GM19438 (cell line): ENCODE results near the gene SBDS.
A peak's percentile ranks its signal among the peaks of the same experiment; 100 is the strongest.
"Not testable (repeated sequence)": the region's sequence is repeated elsewhere in the genome, so short reads cannot be mapped to it uniquely, and the experiment has no call there.

Experiments used
- ATAC-seq: cut with Tn5 transposase; IDR thresholded peaks from one replicate; pipeline ENCODE4 v1.9.1; 2021; ENCODE audit warnings: low read depth; ENCODE audit not compliant: unreplicated experiment

Gene SBDS

GRCh38 chr7:66996444-66997191 lies 1.2 kb upstream of the SBDS start, which contains the start of gene TYW1:
Gene TYW1, plus strand, starts transcription at chr7:66996833. Its CDS starts 146 bp downstream, at chr7:66996979.
- peak; percentile 87 for ATAC-seq

DNA sequence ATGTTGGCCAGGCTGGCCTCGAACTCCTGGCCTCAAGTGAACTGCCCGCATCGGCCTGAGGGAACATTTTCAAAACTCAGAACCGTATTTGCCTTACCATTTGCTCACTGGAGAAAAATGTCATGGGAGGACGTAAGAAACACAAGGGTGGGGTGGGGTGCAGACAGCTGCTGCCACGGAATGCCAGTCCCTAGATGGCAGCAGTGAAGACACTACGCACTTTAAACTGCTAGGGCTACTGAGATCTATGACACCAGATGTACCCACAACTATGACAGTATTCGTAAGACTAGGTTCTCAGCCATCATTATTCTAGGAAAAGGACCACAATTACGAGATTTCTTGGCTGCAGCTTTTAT lies 716 bp downstream of the SBDS start:
- ATAC-seq = not testable (repeated sequence)

- ATAC-seq = not testable (repeated sequence)
Measured at GRCh38 chr7:66994051-66994450, 1.3 kb downstream of the SBDS start.

DNA sequence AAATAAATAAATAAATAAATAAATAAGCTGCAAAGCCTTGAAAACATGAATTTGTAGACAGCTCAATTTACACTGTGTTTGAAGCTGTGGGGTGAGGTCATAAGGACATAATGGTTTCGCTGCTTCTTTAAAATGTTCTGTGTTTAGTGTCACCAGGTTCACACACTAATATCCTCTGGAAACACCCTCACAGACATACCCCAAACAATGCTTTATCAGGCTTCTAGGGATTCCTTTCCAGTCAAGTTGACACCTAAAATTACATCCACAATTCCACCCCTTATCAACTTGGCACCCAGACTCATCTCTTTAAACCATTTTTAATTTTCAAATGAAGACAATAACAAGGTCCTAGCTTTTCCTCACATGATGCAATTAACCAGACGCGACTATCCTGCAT lies 5.8 kb downstream of the SBDS start:
- ATAC-seq = not testable (repeated sequence)

DNA sequence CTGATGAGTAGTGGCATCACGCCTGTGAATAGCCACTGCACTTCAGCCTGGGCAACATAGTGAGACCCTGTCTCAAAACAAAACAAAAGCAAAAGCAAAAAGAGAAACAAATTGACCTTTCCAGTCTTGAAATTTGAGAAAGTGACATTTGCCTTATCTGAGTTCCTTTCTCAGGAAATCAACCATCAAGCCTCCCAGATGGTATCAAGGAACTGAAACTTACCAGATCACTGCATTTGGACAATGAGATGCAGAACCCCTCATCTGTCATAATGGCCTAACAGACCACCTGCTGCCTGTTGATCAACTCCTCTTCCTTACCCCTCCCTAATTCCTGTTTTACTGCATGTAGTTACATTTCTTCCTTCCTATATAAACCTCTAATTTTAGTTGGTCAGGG lies 15.1 kb downstream of the SBDS start:
- not testable (repeated sequence) for ATAC-seq

DNA sequence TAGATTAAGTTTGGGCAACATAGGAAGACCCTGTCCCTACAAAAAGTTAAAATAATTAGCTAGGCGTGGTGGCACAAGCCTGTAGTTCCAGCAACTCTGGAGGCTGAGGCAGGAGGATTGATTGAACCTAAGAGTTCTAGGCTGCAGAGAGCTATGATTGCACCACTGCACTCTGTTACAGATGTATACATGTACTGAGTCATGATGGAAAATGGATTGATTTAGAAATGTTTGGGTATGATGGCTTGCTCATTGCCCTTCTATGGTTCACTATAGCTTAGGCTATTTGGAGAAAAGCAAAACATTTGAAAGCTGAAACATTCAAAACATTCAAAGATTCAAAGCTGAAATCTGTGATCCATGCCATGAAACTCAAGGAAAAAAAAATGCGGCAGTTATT lies 16.4 kb downstream of the SBDS start:
- not testable (repeated sequence) for ATAC-seq

DNA sequence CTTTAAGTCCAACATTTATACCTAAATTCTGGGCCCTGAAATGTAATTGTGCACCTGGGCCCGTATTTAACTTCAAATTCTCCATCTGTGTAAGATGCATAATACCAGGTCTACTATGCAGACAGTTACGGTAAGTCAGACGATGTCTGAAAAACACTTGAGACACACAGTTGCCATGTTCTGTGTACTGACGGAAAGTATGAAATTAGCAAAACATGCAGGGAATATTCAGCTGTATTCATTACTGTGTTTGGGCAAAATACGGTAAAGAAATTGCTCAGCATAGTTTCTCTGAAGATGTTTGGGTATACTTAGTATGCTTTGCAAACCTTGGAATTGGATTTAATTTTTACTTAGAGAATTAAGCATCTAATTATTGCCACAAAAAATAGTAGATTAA lies 17.1 kb downstream of the SBDS start:
- not testable (repeated sequence) for ATAC-seq

GRCh38 chr7:66974986-66975590 lies 20.3 kb downstream of the SBDS start:
- no peak for ATAC-seq

- ATAC-seq = no peak
Measured at GRCh38 chr7:66970310-66970709, 25.1 kb downstream of the SBDS start.

DNA sequence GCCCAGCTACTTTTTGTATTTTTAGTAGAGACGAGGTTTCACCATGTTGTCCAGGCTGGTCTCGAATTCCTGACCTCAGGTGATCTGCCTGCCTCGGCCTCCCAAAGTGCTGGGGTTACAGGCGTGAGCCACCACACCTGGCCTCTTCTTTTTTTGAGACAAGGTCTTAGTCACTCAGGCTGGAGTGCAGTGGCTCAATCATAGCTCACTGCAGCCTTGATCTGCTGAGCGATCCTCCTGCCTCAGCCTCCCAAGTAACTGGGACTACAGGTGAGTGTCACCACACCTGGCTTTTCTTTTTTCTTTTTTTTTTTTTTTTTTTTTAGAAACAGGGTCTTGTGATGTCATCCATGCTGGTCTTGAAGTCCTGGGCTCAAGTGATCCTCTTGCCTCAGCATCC lies 26.4 kb downstream of the SBDS start:
- ATAC-seq = not testable (repeated sequence)

- ATAC-seq = no peak
Measured at GRCh38 chr7:66967029-66967428, 28.4 kb downstream of the SBDS start.

GRCh38 chr7:66964411-66964810 lies 31.0 kb downstream of the SBDS start:
- ATAC-seq = no peak

DNA sequence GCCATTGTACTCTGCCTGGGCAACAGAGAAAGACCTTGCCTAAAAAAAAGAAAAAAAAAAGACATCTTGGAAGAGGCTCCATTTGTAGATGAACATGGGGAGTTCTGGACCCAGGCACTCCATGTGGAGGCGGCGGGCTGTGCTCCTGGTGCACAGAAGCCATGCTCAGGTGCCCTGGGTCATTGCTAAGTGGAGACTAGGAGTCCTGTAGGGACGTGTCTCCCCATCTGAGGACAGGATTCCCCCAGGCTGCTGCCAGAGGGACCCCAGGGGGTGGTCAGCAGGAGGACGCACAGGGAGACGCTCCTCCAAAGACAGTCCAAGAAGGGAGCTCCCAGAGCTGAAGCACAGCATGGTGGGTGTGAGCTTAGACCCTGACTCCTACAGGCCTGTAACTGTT lies 34.3 kb downstream of the SBDS start:
- ATAC-seq = no peak

DNA sequence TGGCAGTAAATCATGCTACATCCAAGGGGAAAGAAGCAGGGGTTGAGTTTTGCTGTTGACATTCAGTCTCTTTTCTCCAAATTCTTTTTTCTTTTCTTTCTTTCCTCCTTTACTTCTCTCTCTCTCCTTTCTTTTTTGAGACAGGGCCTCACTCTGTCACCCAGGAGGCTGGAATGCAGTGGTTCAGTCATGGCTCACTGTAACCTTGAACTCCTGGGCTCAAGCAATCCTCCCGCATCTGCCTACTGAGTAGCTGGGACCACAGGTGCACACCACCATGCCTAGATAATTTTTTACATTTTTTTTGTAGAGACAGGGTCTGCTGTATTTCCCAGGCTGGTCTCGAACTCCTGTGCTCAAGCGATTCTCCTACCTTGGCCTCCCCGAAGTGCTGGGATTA lies 35.2 kb downstream of the SBDS start:
- no peak for ATAC-seq

DNA sequence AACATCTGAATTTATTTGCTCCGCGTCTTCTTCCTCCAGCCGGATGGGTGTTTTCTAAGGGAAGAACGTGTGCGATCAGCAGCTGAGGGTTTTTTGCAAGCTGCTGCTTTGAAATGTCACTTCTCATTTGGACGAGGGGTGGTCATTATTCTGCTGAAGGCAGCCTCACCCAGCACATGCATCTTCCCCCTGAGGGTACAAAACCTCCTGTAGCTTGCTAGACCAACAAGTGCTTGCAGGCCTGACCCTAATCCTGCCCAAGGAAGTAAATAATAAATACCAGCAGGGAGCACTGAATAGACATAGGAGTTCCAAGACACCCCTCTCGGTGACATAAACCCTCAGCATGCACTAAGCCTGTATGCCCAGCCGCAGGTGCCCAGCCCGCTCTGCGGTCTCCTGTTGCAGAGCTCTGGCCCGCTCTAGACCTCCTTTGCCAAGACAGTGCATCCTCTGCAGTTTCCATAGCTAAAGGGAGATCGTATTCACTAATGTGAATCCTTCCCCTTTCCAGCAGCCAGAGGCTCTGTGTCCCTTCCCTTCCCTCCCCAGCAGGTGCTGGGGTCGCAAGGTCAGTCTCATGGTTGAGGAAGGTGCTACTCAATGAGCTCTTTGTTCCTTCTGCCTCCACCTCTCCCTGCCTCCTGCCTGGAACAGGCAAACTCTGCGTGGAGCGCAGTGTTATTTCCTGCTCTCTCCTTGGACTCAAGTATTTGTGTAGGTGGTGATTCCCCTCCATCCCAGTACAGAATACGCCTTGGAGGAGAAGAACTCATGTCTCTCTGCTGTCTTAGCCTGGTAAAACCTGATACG lies 36.6 kb downstream of the SBDS start:
- ATAC-seq = no peak

- no peak for ATAC-seq
Measured at GRCh38 chr7:66957595-66958290, 37.6 kb downstream of the SBDS start.

DNA sequence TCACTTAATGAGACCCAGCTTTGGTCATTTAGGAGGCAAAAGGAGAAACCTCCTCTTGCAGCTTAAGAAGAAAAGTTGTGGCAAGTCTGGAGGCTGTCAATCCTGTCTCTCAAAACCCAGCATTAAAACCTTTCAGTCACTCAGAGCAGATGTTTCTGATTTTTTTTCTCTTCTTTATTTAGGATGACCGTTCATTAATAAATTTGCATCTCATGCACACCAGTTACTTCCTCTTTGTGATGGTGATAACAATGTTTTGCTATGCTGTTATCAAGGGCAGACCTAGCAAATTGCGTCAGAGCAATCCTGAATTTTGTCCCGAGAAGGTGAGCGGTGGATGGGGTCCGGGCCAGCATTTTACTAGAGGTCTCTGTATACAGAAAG lies 42.4 kb downstream of the SBDS start:
- ATAC-seq = no peak

- ATAC-seq = no peak
Measured at GRCh38 chr7:66952343-66953043, 42.9 kb downstream of the SBDS start.

- ATAC-seq = no peak
Measured at GRCh38 chr7:66950763-66951162, 44.6 kb downstream of the SBDS start.

- no peak for ATAC-seq
Measured at GRCh38 chr7:66950311-66950710, 45.1 kb downstream of the SBDS start.
